Spleen (tissue), 7 donors: ENCODE measurements around the gene SYCN.

Experiments
- POLR2AphosphoS5 ChIP-seq, 3 donors: sonication (generic); formaldehyde crosslinking; IDR thresholded peaks; one replicate each; pipeline ENCODE4 v1.5.1; 2017; ENCODE audit warnings: antibody characterized with exemption in 3 of 3
- TF ChIP-seq, protein P1 (sequence below), 11 experiments: fragments of 200-600 bp in 7 of 11; fragments of 450-650 bp in 4 of 11; sonication (generic) in 4 of 11; IDR thresholded peaks in 8 of 11; conservative IDR thresholded peaks in 3 of 11; 1 replicate in 7 of 11; 2 replicates in 4 of 11; pipeline versions ENCODE4 v1.4.0 to v1.8.0; 2016 to 2021; ENCODE audit warnings: antibody characterized with exemption in 11 of 11, inconsistent platforms in 4 of 11, mild to moderate bottlenecking in 1 of 11
- donor health status: DM: no; HTN: no; CAD: no; lungs with moderate emphysema.
- donor health status: DM: no; HTN: no; CAD: no.
- donor health status: DM: no; HTN: no; CAD: no.

DNA sequence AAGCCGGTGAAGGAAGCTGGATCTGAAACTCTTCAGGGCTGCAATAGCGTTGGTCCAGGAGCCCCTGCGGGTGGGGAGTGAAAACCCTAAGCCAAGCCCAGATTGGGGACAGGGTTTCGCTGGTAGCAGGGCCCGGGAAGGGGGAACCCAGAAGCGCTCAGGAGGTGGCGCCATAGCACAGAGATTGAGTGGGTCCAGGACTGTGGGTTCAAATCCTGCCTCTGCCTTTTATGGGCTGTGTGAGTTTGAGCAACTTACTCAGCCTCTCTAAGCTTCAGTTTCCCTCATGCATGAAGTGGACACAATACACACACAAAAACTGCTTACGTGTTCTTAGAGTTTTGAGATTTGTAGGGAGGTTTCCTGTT, 8.3 kb upstream of the SYCN start:
- TF ChIP-seq, protein P1, sequence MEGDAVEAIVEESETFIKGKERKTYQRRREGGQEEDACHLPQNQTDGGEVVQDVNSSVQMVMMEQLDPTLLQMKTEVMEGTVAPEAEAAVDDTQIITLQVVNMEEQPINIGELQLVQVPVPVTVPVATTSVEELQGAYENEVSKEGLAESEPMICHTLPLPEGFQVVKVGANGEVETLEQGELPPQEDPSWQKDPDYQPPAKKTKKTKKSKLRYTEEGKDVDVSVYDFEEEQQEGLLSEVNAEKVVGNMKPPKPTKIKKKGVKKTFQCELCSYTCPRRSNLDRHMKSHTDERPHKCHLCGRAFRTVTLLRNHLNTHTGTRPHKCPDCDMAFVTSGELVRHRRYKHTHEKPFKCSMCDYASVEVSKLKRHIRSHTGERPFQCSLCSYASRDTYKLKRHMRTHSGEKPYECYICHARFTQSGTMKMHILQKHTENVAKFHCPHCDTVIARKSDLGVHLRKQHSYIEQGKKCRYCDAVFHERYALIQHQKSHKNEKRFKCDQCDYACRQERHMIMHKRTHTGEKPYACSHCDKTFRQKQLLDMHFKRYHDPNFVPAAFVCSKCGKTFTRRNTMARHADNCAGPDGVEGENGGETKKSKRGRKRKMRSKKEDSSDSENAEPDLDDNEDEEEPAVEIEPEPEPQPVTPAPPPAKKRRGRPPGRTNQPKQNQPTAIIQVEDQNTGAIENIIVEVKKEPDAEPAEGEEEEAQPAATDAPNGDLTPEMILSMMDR (IDR thresholded peaks at IDR 0.05 in 8 of 11, conservative IDR thresholded peaks at IDR 0.05 in 3 of 11): peak in 9 of 11 experiments; percentile 19 to 65 (median 45)
- no peak for TF ChIP-seq POLR2AphosphoS5 (IDR thresholded peaks at IDR 0.05)
